Upper lobe of left lung (tissue), 4 donors: Measurements from ENCODE around the gene CNTD1.

Experiments used
- CTCF ChIP-seq, 6 experiments: fragments of 450-650 bp in 4 of 6; fragments of 200-600 bp in 2 of 6; sonication (generic) in 2 of 6; IDR thresholded peaks; one replicate each; pipeline ENCODE4 v1.5.1; 2016 to 2019; ENCODE audit warnings: antibody characterized with exemption in 6 of 6
- EP300 ChIP-seq, 4 donors: sonication (generic); formaldehyde crosslinking; IDR thresholded peaks; one replicate each; pipeline ENCODE4 v1.5.1; 2017; ENCODE audit warnings: antibody characterized with exemption in 4 of 4, control low read depth in 2 of 4
- POLR2A ChIP-seq, 4 donors: fragments of 450-650 bp; IDR thresholded peaks; one replicate each; pipeline ENCODE4 v1.5.1; 2016 to 2017; ENCODE audit warnings: antibody characterized with exemption in 4 of 4, mild to moderate bottlenecking in 2 of 4
- POLR2AphosphoS5 ChIP-seq, 2 donors: sonication (generic); formaldehyde crosslinking; IDR thresholded peaks; one replicate each; pipeline ENCODE4 v1.5.1; 2017; ENCODE audit warnings: antibody characterized with exemption in 2 of 2

- TF ChIP-seq CTCF (IDR thresholded peaks at IDR 0.05) = no peak
- TF ChIP-seq POLR2A (IDR thresholded peaks at IDR 0.05) = no peak
- TF ChIP-seq EP300 (IDR thresholded peaks at IDR 0.05) = no peak
- TF ChIP-seq POLR2AphosphoS5 (IDR thresholded peaks at IDR 0.05) = no peak
Measured at GRCh38 chr17:42853004-42853403, 54.3 kb downstream of the CNTD1 start.
